GM10248 (cell line): Measurements from ENCODE around the gene CNTN4.

Experiments used
- CTCF ChIA-PET: fragments of 300-600 bp; sonication (Branson Sonifier 250); formaldehyde crosslinking; extraction: SDS; loops from one replicate; lab custom pipeline; 2021; ENCODE audit warnings: antibody characterized with exemption; lab: Yijun Ruan, JAX
- POLR2A ChIA-PET: fragments of 350-650 bp; sonication (Branson Sonifier 250); formaldehyde crosslinking; extraction: SDS; loops from one replicate; lab custom pipeline; 2020; ENCODE audit warnings: antibody characterized with exemption; lab: Yijun Ruan, JAX
- DNase-seq: peaks from one replicate; pipeline ENCODE4 v3.0.0; 2012; ENCODE audit errors: extremely low spot score
- TF ChIP-seq, protein P1 (sequence below): IDR thresholded peaks from 2 replicates; pipeline ENCODE4 v1.5.1; 2012; ENCODE audit warnings: mild to moderate bottlenecking, low read depth; ENCODE audit errors: extremely low read depth, missing control alignments, control extremely low read depth

The CNTN4 gene

DNA sequence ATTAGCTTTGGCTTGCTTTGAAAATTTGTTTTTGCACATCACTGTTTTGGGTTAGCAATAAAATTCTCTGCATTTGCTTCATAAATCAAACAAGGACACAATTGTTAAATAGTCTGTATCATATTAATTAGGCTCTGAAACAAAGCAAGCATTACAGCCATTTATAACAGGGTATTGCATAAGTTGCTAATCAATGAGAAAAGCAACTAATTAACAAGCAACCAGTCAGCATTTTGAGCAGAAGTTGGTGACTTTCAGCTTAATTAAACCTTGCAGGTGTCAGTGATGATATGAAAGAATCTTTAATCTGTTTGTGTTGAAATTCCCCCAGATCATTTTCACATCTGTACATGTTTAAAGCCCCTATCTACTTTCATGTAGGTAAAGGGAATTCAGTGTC, 516.4 kb downstream of the CNTN4 start:
- ChIA-PET POLR2A (no interaction called here), CTCF (interaction anchor here (1.2 kb wide), 1 partner anchor 9 kb away, joined by 6 read pairs; no protein-coding TSS in a partner anchor)
- DNase-seq = no peak
- TF ChIP-seq, protein P1, sequence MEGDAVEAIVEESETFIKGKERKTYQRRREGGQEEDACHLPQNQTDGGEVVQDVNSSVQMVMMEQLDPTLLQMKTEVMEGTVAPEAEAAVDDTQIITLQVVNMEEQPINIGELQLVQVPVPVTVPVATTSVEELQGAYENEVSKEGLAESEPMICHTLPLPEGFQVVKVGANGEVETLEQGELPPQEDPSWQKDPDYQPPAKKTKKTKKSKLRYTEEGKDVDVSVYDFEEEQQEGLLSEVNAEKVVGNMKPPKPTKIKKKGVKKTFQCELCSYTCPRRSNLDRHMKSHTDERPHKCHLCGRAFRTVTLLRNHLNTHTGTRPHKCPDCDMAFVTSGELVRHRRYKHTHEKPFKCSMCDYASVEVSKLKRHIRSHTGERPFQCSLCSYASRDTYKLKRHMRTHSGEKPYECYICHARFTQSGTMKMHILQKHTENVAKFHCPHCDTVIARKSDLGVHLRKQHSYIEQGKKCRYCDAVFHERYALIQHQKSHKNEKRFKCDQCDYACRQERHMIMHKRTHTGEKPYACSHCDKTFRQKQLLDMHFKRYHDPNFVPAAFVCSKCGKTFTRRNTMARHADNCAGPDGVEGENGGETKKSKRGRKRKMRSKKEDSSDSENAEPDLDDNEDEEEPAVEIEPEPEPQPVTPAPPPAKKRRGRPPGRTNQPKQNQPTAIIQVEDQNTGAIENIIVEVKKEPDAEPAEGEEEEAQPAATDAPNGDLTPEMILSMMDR = no peak

DNA sequence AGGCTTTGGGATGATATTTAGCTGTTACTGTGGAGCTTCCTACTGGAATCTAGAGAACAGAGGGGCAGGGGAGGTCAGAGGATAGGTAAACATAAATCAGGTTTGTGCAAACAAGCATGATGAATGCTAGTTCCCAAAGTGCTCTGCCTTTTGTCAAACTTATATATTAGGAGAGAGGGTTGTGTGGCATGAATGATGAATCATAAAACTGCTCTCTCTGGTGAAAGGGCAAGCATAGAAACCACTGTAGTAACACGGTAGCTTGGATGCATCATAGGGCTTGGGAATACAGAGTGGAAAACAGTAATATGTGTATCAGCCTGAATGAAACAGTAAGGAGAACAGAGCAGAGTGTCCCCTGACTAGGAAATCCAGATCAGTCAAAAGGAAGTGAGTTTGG, 524.8 kb downstream of the CNTN4 start:
- no peak for DNase-seq
- ChIA-PET POLR2A (no interaction called here), CTCF (interaction anchor here (1.9 kb wide), 1 partner anchor 11 kb away, joined by 6 read pairs; no protein-coding TSS in a partner anchor)
- TF ChIP-seq, protein P1 = no peak

DNA sequence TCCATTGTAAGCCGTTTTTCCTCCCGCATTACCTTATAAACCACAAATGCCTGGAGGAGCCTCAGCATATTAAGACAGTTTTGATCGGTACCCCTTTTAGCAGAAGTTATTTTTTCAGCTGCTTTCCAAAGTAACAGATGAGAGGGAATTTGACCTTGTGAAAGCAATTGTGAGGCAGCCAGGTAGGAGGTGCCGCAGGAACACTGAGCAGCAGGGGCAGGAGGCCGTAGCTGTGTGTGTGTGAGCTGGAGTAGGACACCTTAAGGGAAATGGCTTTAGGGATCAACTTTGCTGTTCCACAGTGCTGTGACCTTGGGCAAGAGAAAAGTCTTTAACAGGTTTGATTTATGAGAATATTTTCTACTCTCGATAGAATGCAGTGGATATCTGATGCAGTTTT, 529.5 kb downstream of the CNTN4 start:
- ChIA-PET CTCF (interaction anchor here (1.8 kb wide), 1 partner anchor 14 kb away, joined by 5 read pairs; no protein-coding TSS in a partner anchor), POLR2A (no interaction called here)
- TF ChIP-seq, protein P1 = no peak
- DNase-seq = no peak

DNA sequence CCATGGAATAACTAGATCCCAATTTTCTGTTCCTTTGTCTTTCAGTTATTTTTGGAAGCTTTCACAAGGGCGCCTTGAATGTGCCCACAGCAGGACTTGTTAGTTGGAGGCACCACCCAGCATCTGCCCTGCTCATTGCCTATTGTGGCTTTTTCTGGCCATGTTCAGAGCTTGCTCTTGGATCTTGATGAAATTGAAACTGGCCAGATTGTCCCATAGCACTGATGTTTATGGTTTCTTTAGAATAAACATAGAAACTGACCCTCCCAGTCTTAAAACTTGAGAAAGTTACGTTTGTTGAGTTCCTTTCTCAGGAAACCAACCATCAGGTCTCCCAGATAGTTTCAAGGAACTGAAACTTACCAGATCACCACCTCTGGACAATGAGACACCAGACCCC, 536.8 kb downstream of the CNTN4 start:
- DNase-seq = no peak
- POLR2A ChIA-PET = no interaction called here
- TF ChIP-seq, protein P1 = no peak
- CTCF ChIA-PET = no interaction called here

DNA sequence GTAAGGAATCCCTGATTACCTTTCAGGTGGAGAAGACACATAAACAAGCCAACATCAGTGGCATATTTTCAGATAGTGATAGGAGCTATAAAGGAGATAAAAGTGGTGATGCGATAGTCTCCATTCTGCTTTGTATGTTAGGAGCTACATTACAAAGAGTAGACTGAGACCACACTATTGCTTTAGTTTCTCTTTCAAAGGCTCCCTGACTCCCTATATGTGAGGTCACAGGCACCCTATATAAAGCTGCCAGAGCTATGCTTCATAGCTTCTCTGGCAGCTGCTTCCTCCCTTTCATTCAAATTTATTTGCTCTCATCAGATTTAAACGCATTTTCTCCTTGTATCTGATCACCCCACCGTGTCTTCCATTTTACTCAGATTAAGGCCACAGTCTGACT, 544.9 kb downstream of the CNTN4 start:
- DNase-seq = no peak
- ChIA-PET POLR2A (no interaction called here), CTCF (interaction anchor here (0.9 to 1.6 kb wide), 3 partner anchors 9 to 19 kb away, joined by 3 to 5 read pairs (median 3); no protein-coding TSS in a partner anchor)
- TF ChIP-seq, protein P1 = no peak

DNA sequence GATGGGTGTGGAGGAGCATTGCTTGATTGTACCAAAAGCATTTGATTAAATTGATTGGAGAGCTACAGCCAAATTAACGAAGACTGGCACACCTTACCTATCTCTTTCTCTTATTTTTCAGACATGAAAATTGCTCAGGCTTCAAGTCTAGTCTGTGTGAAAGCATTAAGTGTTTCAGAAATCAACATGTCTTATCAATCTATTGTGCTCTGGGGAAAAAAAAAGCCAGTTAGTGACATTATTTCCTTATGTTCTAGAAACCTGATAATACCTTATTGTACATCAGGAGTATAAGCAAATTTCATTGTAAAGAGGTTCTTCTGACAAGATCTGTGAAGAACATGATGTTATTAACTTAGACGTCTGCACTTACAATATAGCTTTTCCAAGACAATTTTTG, 546.3 kb downstream of the CNTN4 start:
- DNase-seq = no peak
- CTCF ChIA-PET = interaction anchor here (1.4 kb wide), 1 partner anchor 20 kb away, joined by 3 read pairs; no protein-coding TSS in a partner anchor
- POLR2A ChIA-PET = no interaction called here
- TF ChIP-seq, protein P1 = no peak
